CD8-positive, alpha-beta memory T cell (primary cell): ENCODE data around the gene OCA2. TPM values are rescaled to one million over a fixed set of nuclear protein-coding genes. Genes with fewer than 3 reads are reported as not detected.

Source experiments
- CTCF ChIA-PET: fragments of 350-600 bp; sonication (Branson Sonifier 250); formaldehyde crosslinking; loops from one replicate; lab custom pipeline; 2021; ENCODE audit warnings: antibody characterized with exemption; lab: Charles Lee
- POLR2A ChIA-PET: fragments of 350-600 bp; sonication (Branson Sonifier 250); formaldehyde crosslinking; loops from one replicate; lab custom pipeline; 2021; ENCODE audit warnings: antibody characterized with exemption; lab: Charles Lee
- DNase-seq, 5 donors: peaks; one replicate each; pipeline versions ENCODE4 v3.0.0 to v3.0.0-alpha.2; 2020 to 2022; ENCODE audit warnings: mixed read lengths in 1 of 5
- H3K27ac ChIP-seq: one replicate; pipeline ENCODE4 v1.7.0; 2013; ENCODE audit warnings: low read depth, mild to moderate bottlenecking, low read length, moderate library complexity
- H3K27me3 ChIP-seq: 2 replicates; pipeline ENCODE4 v1.7.0; 2013; ENCODE audit warnings: low read length, mild to moderate bottlenecking; ENCODE audit not compliant: insufficient read depth, poor library complexity, severe bottlenecking
- H3K36me3 ChIP-seq: 2 replicates; pipeline ENCODE4 v1.7.0; 2013; ENCODE audit warnings: mild to moderate bottlenecking, low read length, moderate library complexity; ENCODE audit not compliant: insufficient read depth
- H3K4me1 ChIP-seq: 2 replicates; pipeline ENCODE4 v1.7.0; 2013; ENCODE audit warnings: mild to moderate bottlenecking, low read length, moderate library complexity; ENCODE audit not compliant: insufficient read depth
- H3K4me3 ChIP-seq: 2 replicates; pipeline ENCODE4 v1.7.0; 2013; ENCODE audit warnings: mild to moderate bottlenecking, low read length
- H3K9me3 ChIP-seq: 2 replicates; pipeline ENCODE4 v1.7.0; 2013; ENCODE audit warnings: mild to moderate bottlenecking, low read length
- H3K27ac Mint-ChIP-seq, 8 donors: one replicate each; pipeline ENCODE4 v1.8.0; 2020 to 2021; ENCODE audit warnings: mixed read lengths in 8 of 8, mild to moderate bottlenecking in 6 of 8, inconsistent platforms in 3 of 8, moderate library complexity in 3 of 8
- H3K27me3 Mint-ChIP-seq, 2 donors: one replicate each; pipeline ENCODE4 v1.8.0; 2020 to 2021; ENCODE audit warnings: mixed read lengths in 2 of 2, mild to moderate bottlenecking in 1 of 2, moderate library complexity in 1 of 2
- H3K36me3 Mint-ChIP-seq, 3 donors: one replicate each; pipeline ENCODE4 v1.8.0; 2020 to 2021; ENCODE audit warnings: mixed read lengths in 3 of 3, inconsistent platforms in 1 of 3, mild to moderate bottlenecking in 1 of 3
- H3K4me1 Mint-ChIP-seq, 3 donors: one replicate each; pipeline ENCODE4 v1.8.0; 2020 to 2021; ENCODE audit warnings: mixed read lengths in 3 of 3, inconsistent platforms in 1 of 3, mild to moderate bottlenecking in 1 of 3
- H3K4me3 Mint-ChIP-seq, 7 donors: one replicate each; pipeline ENCODE4 v1.8.0; 2020 to 2021; ENCODE audit warnings: mixed read lengths in 7 of 7, mild to moderate bottlenecking in 6 of 7, moderate library complexity in 4 of 7, inconsistent platforms in 2 of 7
- H3K9me3 Mint-ChIP-seq, 5 donors: one replicate each; pipeline ENCODE4 v1.8.0; 2020 to 2022; ENCODE audit warnings: mixed read lengths in 5 of 5, mild to moderate bottlenecking in 3 of 5, moderate library complexity in 2 of 5, inconsistent platforms in 1 of 5
- polyA plus RNA-seq: library from polyadenylated mRNA; unstranded; fragments of 300-500 nt; fragmentation: Illumina TruSeq; gene quantifications from one replicate; pipeline ENCODE4 v1.2.3, GENCODE V29; 2021
- total RNA-seq, 2 experiments: library from RNA; stranded (reverse); gene quantifications; one replicate each; pipeline ENCODE4 v1.2.3, GENCODE V29; 2021

The OCA2 gene
- total and polyA plus RNA-seq, 3 experiments from 2014 or later: not detected

DNA sequence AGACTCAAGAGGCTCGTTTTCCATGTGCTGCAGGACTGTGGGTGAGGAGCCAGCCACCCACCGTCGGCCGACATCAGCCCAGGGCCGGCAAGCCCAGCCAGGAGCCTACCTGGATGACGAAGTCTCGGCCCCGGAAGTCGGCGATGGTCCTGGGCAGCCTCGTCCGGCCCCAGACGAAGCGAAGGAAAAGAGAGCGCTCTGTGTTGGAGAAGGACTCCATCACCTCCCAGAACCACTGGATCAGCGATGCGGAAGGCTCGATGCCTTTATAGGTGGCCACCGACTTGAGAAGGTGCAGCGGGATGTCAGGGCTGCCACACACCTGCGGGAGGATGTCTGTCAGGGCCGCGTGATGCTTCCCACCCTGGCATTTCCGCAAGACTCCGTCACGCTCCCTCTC is 13.8 kb upstream of the OCA2 start:
- CTCF ChIA-PET: no interaction called here
- POLR2A ChIA-PET: no interaction called here
- Histone ChIP-seq H3K9me3 (no peaks in the 10 kb centered on the region), H3K27ac (no peak overlapping the region), H3K4me3 (no peak overlapping the region), H3K36me3 (peaks cover 34% of the 10 kb centered on the region), H3K4me1 (peaks cover 1% of the 10 kb centered on the region), H3K27me3 (no peaks in the 10 kb centered on the region)
- Mint-ChIP-seq H3K4me3 (no peak overlapping the region), H3K27me3 (peaks cover 0 to 4% of the 10 kb centered on the region in 2 donors), H3K4me1 (peaks cover 1 to 3% (median 1%) of the 10 kb centered on the region in 3 donors), H3K36me3 (peaks cover 22 to 65% (median 25%) of the 10 kb centered on the region in 3 donors), H3K27ac (no peak overlapping the region), H3K9me3 (no peaks in the 10 kb centered on the region)
- DNase-seq: no peak

DNA sequence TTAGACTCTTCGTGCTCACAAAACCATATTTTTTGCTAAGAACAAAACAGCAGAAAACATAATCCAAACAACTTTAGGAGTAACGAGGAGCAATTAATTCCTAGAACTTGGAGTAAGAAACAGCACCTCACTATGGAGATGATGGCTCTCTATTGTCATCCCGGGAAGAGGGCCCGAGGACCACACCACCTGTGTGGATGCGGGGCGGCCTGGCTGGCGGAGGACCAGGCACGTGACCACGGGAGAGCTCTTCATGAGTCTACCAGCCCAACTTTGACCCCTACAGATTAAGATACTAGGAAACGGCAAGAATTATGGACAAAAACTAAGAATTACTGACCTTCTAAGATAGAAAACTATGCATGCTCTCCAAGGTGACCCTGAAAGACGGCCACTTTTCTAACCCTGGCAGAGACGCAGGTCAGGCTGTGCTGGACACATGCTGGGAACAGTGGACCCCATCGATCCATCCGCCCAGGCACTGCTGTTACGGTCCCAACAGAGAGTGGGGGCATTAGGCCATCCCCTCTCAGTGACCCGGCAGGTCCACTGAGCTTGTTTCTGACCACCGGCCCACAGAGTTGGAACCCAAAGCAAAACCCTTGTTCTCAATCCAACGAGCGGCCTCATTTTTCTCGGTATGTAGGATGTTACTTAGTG is 13.1 kb upstream of the OCA2 start:
- no peak overlapping the region for H3K27ac Mint-ChIP-seq
- Histone ChIP-seq H3K27me3 (peaks cover 3% of the 10 kb centered on the region), H3K4me1 (peaks cover 5% of the 10 kb centered on the region), H3K27ac (no peak overlapping the region), H3K36me3 (peaks cover 34% of the 10 kb centered on the region), H3K9me3 (no peaks in the 10 kb centered on the region), H3K4me3 (no peak overlapping the region)
- peaks cover 0 to 4% of the 10 kb centered on the region in 2 donors for H3K27me3 Mint-ChIP-seq
- no peaks in the 10 kb centered on the region for H3K9me3 Mint-ChIP-seq
- DNase-seq: no peak
- POLR2A ChIA-PET: no interaction called here
- CTCF ChIA-PET: no interaction called here
- no peak overlapping the region for H3K4me3 Mint-ChIP-seq
- H3K36me3 Mint-ChIP-seq: peaks cover 20 to 58% (median 25%) of the 10 kb centered on the region in 3 donors
- peaks cover 5 to 7% (median 6%) of the 10 kb centered on the region in 3 donors for H3K4me1 Mint-ChIP-seq

DNA sequence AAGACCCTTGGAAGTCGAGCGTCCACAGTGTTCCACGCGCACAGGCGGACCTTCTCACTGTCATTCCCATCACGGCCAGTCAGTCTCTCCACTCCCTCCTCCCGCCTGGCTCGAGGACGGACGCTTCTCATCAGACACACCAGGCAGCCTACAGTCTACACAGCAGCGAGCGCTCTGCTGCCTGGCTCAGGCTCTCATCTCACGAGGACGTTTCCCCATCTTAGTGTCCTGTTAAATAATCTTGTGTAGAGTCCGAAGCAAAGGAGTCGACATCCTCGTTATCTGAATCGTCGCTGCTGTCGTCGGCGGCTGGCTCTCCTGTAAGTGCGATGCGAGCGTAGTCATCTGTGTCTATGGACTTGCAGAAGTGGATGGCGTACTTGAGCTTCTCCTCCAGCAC is 12.4 kb upstream of the OCA2 start:
- ChIA-PET CTCF (no interaction called here), POLR2A (no interaction called here)
- H3K4me1 Mint-ChIP-seq: peaks cover 5 to 10% (median 9%) of the 10 kb centered on the region in 3 donors
- H3K4me3 ChIP-seq: no peak overlapping the region
- H3K36me3 Mint-ChIP-seq: peaks cover 20 to 52% (median 25%) of the 10 kb centered on the region in 3 donors
- no peak overlapping the region for H3K27ac ChIP-seq
- peaks cover 3% of the 10 kb centered on the region for H3K27me3 ChIP-seq
- H3K27me3 Mint-ChIP-seq: peaks cover 0 to 4% of the 10 kb centered on the region in 2 donors
- H3K36me3 ChIP-seq: peaks cover 34% of the 10 kb centered on the region
- no peaks in the 10 kb centered on the region for H3K9me3 Mint-ChIP-seq
- H3K27ac Mint-ChIP-seq: no peak overlapping the region
- peaks cover 5% of the 10 kb centered on the region for H3K4me1 ChIP-seq
- no peak for DNase-seq
- no peak overlapping the region for H3K4me3 Mint-ChIP-seq
- no peaks in the 10 kb centered on the region for H3K9me3 ChIP-seq

DNA sequence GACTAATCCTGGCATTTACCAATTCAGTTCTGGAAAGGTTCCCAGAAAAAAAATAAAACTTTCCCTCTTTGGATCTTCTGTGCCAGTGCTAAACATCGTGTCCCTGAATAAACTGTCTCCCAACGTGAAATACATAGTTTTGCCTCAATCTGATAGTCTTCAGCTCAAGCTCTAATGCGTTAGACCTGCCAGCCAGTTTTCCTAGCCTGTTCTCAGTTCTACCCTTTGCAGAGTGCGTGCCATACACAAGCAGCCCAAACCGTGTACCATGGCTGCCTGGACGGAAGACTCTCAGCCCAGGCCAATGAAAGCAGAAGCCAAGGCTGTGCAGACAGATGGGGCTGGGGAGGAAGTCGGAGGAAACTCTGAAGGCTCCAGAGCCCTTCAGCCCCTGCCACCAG is 11.4 kb upstream of the OCA2 start:
- H3K4me3 Mint-ChIP-seq: peak overlapping the region in 1 of 7 donors; percentile 17

DNA sequence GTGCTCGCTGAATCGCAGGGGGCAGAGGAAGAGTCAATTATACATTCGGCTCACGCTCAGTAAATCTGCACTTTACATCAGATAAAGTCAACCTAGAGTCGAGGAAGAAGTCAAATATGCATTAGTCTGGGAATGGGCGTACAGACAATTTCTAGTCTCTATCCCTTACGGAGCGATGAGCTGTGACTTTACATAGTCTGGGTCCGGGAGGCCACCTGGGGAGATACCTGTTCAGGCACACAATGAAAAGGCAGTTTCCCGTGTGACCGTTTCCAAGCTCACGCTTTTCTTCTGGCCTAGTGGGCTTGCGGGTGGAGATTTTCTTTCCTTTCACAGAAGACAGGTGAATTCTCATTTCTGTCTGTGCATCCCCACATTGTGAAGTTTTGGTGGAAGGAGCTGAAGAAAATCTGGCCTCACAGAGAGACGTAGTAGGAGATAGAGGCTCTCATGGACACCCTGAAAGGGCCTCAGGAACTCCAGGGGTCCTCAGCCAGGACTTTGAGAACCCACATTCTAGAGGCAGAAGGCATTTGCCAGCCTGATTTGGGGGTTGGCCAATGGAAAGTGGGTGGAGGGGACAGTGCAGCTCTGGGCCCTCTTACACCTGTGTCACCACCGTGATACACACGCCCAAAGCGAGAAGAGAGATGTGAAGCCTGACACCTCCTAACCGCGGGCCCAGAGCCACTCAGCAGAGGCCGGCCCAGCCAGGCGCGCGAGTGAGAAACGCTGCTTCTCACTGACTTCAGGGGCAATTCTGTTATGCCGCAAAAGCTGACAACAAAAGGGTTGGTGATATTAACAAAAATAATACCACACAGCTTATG is 10.7 kb upstream of the OCA2 start:
- Mint-ChIP-seq H3K27me3 (peaks cover 4% of the 10 kb centered on the region in 2 donors), H3K36me3 (peaks cover 14 to 37% (median 21%) of the 10 kb centered on the region in 3 donors), H3K4me1 (peaks cover 8 to 17% (median 17%) of the 10 kb centered on the region in 3 donors), H3K4me3 (peak overlapping the region in 3 of 7 donors; percentile 9 to 71 (median 37)), H3K27ac (peak overlapping the region in 3 of 8 donors; percentile 13 to 70 (median 43)), H3K9me3 (no peaks in the 10 kb centered on the region)
- H3K27me3 ChIP-seq: peaks cover 9% of the 10 kb centered on the region
- ChIA-PET POLR2A (no interaction called here), CTCF (interaction anchor here (1.1 kb wide), 1 partner anchor 17 kb away, joined by 3 read pairs; no protein-coding TSS in a partner anchor)
- H3K4me3 ChIP-seq: no peak overlapping the region
- no peaks in the 10 kb centered on the region for H3K9me3 ChIP-seq
- peaks cover 28% of the 10 kb centered on the region for H3K36me3 ChIP-seq
- peaks cover 13% of the 10 kb centered on the region for H3K4me1 ChIP-seq
- no peak for DNase-seq
- no peak overlapping the region for H3K27ac ChIP-seq

More for the DNA sequence above, 11.4 kb upstream of the OCA2 start:
- no peak overlapping the region for H3K27ac ChIP-seq
- H3K4me1 Mint-ChIP-seq: peaks cover 8 to 17% (median 16%) of the 10 kb centered on the region in 3 donors
- peaks cover 29% of the 10 kb centered on the region for H3K36me3 ChIP-seq
- peaks cover 4% of the 10 kb centered on the region in 2 donors for H3K27me3 Mint-ChIP-seq
- peaks cover 8% of the 10 kb centered on the region for H3K27me3 ChIP-seq
- no peaks in the 10 kb centered on the region for H3K9me3 ChIP-seq
- H3K9me3 Mint-ChIP-seq: no peaks in the 10 kb centered on the region
- POLR2A ChIA-PET: no interaction called here
- DNase-seq: no peak
- peak overlapping the region in 1 of 8 donors; percentile 59 for H3K27ac Mint-ChIP-seq
- H3K4me3 ChIP-seq: no peak overlapping the region
- peaks cover 13% of the 10 kb centered on the region for H3K4me1 ChIP-seq
- CTCF ChIA-PET: interaction anchor here (1.1 kb wide), 1 partner anchor 16 kb away, joined by 3 read pairs; no protein-coding TSS in a partner anchor
- H3K36me3 Mint-ChIP-seq: peaks cover 15 to 43% (median 22%) of the 10 kb centered on the region in 3 donors

DNA sequence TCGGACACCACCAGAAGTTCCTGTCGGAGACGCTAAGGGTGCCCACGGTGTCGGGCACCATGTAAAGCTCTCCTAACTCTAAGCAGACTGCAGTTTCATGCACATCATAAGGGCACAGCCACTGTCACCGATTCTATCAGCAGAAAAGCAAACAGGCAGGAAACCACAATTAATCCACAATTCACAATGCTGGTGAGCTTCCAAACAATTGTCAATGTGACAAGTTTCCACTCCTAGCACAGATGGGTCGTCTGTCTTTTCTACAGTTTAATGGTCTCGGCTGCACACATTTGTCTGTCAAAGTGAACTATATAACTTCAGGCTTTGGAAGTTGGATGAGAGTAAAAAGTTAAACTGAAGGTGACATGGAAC is 8.8 kb upstream of the OCA2 start:
- Mint-ChIP-seq H3K4me1 (peaks cover 8 to 19% (median 17%) of the 10 kb centered on the region in 3 donors), H3K27ac (peak overlapping the region in 2 of 8 donors; percentile 20 to 80), H3K27me3 (peaks cover 4 to 21% of the 10 kb centered on the region in 2 donors), H3K36me3 (peaks cover 11 to 18% (median 17%) of the 10 kb centered on the region in 3 donors), H3K9me3 (no peaks in the 10 kb centered on the region), H3K4me3 (peak overlapping the region; percentile 67 to 90 (median 87))
- Histone ChIP-seq H3K4me1 (peaks cover 13% of the 10 kb centered on the region), H3K4me3 (peak overlapping the region; percentile 6), H3K27me3 (peaks cover 9% of the 10 kb centered on the region), H3K36me3 (peaks cover 15% of the 10 kb centered on the region), H3K27ac (no peak overlapping the region), H3K9me3 (no peaks in the 10 kb centered on the region)
- ChIA-PET CTCF (interaction anchor here (1.4 to 1.9 kb wide), 4 partner anchors 13 to 23 kb away, joined by 3 to 7 read pairs (median 4); no protein-coding TSS in a partner anchor), POLR2A (no interaction called here)
- DNase-seq: no peak

DNA sequence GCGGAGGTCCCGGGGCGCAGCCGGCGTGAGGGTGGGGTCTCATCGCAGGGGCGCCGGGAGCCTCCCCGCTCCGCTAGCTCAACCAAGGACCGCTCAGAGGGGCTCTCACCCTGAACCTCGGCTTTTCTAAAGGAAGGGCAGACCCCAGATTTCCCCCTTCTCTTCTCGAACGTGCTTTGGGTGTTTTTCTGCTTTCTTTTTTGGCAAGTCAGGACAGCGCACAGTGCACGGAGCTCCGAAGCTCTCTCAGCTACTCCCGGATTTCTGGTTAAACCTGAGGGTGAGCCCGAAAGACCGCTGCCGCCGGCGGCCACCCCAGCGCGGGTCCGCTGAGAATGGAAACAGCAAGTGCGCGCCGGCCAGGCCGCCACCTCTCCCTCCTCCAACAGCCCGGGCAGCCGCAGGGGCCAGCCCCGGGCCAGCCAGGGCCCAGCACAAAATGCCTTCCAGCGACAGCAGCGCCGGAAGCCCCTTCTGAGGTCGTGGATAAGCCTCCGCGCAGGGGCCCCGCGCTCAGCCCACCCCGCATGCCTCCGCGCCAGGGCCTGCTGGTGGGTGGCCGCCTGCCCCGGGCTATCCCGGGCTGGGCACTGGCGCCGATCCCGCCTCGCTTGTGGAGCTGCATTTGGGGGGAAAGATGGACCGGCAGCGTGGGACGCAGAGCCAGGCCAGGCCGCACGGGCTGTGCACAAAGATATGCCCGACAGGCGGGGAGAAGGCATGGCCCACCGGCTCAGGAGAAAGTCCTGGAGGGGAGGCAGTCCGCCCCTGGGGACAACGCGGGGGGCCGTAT is 8.2 kb upstream of the OCA2 start:
- CTCF ChIA-PET: interaction anchor here (1.4 to 1.9 kb wide), 4 partner anchors 12 to 22 kb away, joined by 3 to 7 read pairs (median 4); no protein-coding TSS in a partner anchor
- peaks cover 8 to 19% (median 17%) of the 10 kb centered on the region in 3 donors for H3K4me1 Mint-ChIP-seq
- POLR2A ChIA-PET: no interaction called here

More for the DNA sequence above, 8.2 kb upstream of the OCA2 start:
- Mint-ChIP-seq H3K4me3 (peak overlapping the region; percentile 84 to 90 (median 87)), H3K36me3 (peaks cover 11 to 15% (median 11%) of the 10 kb centered on the region in 3 donors), H3K9me3 (no peaks in the 10 kb centered on the region), H3K27ac (peak overlapping the region in 4 of 8 donors; percentile 20 to 80 (median 62)), H3K27me3 (peaks cover 4 to 24% of the 10 kb centered on the region in 2 donors)
- peaks cover 13% of the 10 kb centered on the region for H3K4me1 ChIP-seq
- H3K4me3 ChIP-seq: peak overlapping the region; percentile 44
- H3K27me3 ChIP-seq: peaks cover 9% of the 10 kb centered on the region
- peak in 1 of 5 donors; percentile 28 for DNase-seq
- no peaks in the 10 kb centered on the region for H3K9me3 ChIP-seq
- H3K27ac ChIP-seq: no peak overlapping the region
- H3K36me3 ChIP-seq: peaks cover 9% of the 10 kb centered on the region
